Stimulated activated CD4-positive, alpha-beta T cell treated with anti-CD3 and anti-CD28 coated beads, Interleukin-12 subunit alpha, Interleukin-12 subunit beta, amount 100 ng/mL, for 4 hours (primary cell): Measurements from ENCODE around the gene S100B.
"Not testable (repeated sequence)": the region's sequence is repeated elsewhere in the genome, so short reads cannot be mapped to it uniquely, and the experiment has no call there.

Source experiments
- DNase-seq: peaks from one replicate; pipeline ENCODE4 v3.0.0-alpha.2; 2020

Gene S100B

GRCh38 chr21:46604975-46605766, at the start of gene S100B:
S100B (minus strand) TSS chr21:46605082; CDS start chr21:46602415, 2,667 bp downstream.
- no peak for DNase-seq

DNA sequence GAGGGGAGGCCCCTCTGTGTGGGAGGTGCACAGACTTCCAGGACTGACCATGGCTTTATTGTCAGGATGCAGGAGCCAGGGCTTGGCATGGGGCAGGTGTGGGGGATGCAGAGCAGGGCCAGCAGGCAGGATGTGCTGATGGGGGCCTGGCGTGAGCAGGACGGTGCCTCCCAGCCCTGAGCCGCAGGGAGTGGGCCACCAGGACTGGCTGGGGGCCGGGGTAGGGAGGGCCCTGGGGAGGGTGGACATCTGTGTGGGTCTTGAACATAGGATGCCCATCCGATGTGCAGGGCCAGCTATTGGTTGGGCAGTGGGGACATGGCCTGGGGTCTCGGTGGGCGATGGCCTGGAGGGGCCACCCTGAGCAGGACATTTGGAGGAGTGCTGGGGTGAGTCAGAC, 46.2 kb upstream of the S100B start:
- DNase-seq: no peak

- DNase-seq: no peak
Measured at GRCh38 chr21:46650476-46651098, 45.7 kb upstream of the S100B start.

DNA sequence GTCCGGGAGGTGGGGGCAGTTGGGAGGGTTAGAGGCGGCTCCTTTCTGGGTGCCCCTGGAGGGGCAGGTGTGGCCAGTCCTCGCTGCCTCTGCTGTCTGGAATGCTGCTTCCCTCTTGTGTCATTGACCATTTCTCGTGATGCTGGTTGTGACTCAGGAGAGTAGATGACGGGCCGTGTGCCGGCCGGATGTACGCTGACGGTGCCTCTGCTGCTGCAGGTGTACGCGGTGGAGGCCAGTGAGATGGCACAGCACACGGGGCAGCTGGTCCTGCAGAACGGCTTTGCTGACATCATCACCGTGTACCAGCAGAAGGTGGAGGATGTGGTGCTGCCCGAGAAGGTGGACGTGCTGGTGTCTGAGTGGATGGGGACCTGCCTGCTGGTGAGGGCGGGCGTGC, 44.5 kb upstream of the S100B start:
- no peak for DNase-seq

- no peak for DNase-seq
Measured at GRCh38 chr21:46648539-46648938, 43.7 kb upstream of the S100B start.

DNA sequence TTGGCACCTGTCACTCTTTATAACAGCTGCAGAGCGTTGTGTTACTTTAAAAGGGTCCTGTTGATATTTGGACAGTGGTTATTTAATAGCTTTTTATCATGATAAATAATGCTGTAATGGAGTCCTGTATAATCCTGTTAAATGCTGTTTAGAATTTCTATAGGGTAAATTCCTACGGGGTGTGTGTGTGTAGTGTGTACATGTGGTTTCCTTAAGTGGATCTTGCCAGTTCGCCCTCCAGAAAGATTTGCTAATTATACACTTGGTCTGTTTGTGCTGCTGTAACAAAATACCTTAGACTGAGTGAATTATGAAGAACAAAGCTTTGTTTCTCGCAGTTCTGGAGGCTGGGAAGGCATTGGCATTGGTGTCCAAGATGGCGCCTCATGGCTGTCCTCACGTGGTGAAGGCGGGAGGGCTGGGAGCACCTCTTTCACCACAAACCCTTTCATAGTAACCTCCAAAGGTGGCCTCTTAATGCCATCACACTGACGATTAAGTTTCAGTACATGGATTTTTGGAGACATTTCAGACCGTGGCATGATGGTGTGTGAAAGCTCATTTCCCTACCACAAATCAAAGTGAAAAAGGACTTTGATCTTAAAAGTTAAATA, 41.8 kb upstream of the S100B start:
- no peak for DNase-seq

- DNase-seq: no peak
Measured at GRCh38 chr21:46645840-46646239, 41.0 kb upstream of the S100B start.

DNA sequence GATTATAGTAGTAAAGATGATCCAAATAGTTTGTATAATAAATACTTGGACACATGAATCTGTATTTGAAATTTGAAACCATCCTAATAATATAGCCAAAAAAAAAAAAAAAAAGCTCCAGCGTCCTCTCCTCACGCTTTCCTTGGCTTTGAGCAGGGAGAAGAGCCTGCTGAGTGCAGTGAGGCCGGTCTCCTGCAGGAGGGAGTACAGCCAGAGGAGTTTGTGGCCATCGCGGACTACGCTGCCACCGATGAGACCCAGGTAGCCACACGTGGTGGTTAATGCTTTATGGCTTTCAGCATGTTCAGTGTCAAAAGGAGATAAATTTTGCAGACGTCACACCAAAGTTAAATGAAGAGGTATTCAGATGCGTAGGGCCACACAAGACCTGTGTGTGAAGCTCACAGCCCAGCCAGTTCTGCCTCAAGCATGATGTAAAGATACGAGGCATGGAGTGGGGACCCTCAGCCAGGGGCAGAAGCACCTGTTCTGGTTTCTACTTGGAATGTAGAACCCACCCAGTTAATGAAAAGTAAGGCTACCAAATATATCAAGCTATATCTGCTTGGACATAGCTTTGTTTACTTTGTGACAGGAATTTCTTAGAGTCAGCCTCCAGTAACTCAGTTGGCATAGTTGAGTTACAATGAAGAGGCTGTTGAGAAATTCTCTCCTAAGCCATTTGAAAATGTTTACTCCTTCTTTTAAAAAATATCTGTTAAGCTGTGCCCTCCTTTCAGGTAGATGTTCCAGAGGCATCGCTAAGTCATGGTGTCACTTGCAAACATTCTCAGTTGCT, 38.7 kb upstream of the S100B start:
- no peak for DNase-seq

- no peak for DNase-seq
Measured at GRCh38 chr21:46641656-46642055, 36.8 kb upstream of the S100B start.

- DNase-seq: no peak
Measured at GRCh38 chr21:46639489-46640386, 34.9 kb upstream of the S100B start.

DNA sequence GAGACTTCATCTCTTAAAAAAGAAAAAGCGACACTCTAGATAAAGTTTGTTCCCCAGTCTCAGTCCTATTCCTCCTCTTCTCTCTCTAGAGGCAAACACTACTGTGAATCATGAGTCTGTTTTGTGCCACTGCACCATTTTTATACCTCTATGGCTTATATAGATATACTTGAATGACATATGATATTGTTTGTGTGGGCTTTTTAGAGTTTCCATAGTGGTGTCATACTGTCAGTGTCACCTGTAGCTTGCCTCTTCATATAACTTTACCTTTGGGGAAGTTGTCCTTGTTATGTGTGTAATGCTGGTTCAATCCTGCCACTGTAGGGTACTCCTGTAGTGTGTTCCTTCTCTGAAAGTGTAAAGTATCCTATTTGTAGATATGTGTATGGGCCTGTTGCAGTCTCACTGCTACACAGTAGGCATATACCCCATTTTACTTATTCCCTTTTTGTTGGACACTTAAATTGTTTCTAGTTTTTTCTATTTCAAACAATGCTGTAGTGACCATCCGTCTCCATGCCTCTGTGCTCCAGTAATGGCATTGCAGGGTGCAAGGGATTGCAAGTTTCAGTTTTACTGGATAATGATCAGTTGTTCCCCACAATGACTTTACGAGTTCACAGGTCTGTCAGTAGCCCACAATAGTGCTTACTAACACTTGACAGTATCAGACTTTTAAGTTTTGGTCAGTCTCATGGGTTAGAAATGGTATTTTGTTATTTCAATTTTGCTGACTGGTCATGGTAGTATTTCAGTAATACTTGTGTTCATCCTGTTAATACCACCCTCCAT, 33.3 kb upstream of the S100B start:
- no peak for DNase-seq

DNA sequence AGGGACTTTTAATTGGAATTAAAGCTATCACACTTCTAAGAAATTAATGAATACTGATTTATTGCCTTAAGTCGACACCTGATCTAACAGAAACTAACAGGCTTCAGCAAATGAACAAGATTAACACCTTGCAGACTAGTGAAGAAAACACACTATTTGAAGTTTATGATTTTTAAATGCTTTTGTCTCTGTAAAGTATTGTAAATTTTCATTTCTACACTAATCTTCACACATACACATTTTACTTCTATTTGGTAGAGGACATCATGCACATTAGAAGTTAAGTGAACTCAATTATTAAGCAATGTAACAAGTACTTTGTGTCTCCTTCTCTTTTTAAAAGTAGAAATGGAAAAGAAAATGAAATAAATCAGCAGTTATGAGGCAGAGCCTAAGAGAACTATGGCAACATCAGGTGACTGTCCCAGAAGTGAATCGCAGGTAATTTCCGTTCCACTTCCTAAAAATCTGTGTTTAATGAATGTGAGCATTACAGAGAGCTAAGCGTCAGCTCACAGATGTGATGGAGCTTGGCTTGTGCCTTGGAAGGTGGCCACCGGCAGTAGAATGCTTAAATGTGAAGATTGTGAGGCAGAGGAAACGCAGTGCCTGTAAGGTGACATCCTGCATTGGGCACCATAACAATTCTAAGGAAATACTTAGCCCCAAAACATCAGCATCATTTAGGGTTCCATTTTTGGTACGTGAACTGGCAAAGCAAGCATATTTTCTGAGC, 31.8 kb upstream of the S100B start:
- DNase-seq: no peak

DNA sequence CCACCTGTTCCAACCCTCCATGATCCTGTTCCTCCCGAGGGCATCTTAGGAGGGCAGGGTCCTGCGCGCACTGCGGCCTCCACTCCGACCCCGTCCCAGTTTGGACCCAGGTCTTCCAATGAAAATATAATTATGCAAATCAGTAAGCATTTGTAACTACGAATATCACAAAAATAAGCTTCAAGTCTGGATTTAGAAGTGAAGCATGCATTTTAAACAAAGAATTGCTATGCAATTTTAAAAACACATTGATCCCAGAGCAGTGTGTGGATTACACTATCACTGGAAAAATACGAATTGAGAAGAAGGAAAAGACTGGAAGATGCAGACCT, 31.3 kb upstream of the S100B start:
- no peak for DNase-seq

- peak; percentile 97 for DNase-seq
Measured at GRCh38 chr21:46635324-46636180, 30.7 kb upstream of the S100B start, which contains the start of gene PRMT2. PRMT2 (plus strand) TSS chr21:46635674; CDS start chr21:46636952, 1,278 bp downstream.

- DNase-seq: no peak
Measured at GRCh38 chr21:46634966-46635323, 30.1 kb upstream of the S100B start.

- DNase-seq: no peak
Measured at GRCh38 chr21:46634427-46634826, 29.5 kb upstream of the S100B start.

GRCh38 chr21:46633566-46633965, 28.7 kb upstream of the S100B start:
- DNase-seq: no peak

GRCh38 chr21:46630915-46631314, 26.0 kb upstream of the S100B start:
- DNase-seq: not testable (repeated sequence)

DNA sequence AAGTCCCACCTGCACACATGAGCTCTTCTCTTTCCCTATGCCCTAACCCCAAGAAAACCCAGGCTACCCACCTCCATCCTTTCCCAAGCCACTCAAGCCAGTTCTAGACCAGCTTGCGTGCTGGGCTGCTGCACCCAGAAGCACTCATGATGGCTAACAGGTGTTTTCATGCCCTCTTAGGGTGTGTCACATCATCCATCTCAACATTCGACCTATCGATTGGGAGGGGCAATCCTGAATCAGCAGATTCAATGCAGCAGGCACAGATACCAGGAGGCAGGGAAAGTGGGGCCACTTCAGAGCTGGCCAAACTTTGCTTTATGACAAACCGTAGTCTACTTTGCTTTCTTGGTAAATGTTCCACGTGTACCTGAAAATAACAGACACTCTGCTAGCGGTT, 24.0 kb upstream of the S100B start:
- no peak for DNase-seq

- no peak for DNase-seq
Measured at GRCh38 chr21:46627726-46628125, 22.8 kb upstream of the S100B start.
